ENCODE data around the gene GPT2. TPM values are rescaled to one million over a fixed set of nuclear protein-coding genes. Genes with fewer than 3 reads are reported as not detected.

Gene GPT2
- total RNA-seq, 2 donors from 2014 or later: 49.8 to 64.6 TPM

- peak overlapping the region in 1 of 2 donors; percentile 36 for H3K27ac ChIP-seq
- H3K27me3 ChIP-seq (replicated peaks; ENCODE audit: insufficient read depth): no peaks in the 10 kb centered on the region
- H3K4me1 ChIP-seq (replicated peaks): peaks cover 5% of the 10 kb centered on the region
- no peaks in the 10 kb centered on the region for H3K36me3 ChIP-seq
- DNase-seq (ENCODE audit: low spot score): no peak
- no peak overlapping the region for H3K4me3 ChIP-seq
- H3K9me3 ChIP-seq: no peaks in the 10 kb centered on the region
- TF ChIP-seq POLR2AphosphoS5 (IDR thresholded peaks at IDR 0.05): no peak
- TF ChIP-seq CTCF (IDR thresholded peaks at IDR 0.05): no peak
- no peak for TF ChIP-seq POLR2A (IDR thresholded peaks at IDR 0.05)
- 76% methylated on average over 12 of the region's 12 CpGs for WGBS
- intact Hi-C loops (cut with DNase I): no loop called here
Observed at GRCh38 chr16:46906360-46907060, 22.3 kb downstream of the GPT2 start.

- TF ChIP-seq POLR2A (IDR thresholded peaks at IDR 0.05): no peak
- no peak for TF ChIP-seq CTCF (IDR thresholded peaks at IDR 0.05)
- no peak for TF ChIP-seq POLR2AphosphoS5 (IDR thresholded peaks at IDR 0.05)
- Histone ChIP-seq H3K36me3 (no peaks in the 10 kb centered on the region), H3K4me1 (replicated peaks) (peaks cover 5% of the 10 kb centered on the region), H3K9me3 (no peaks in the 10 kb centered on the region), H3K4me3 (no peak overlapping the region), H3K27me3 (replicated peaks; ENCODE audit: insufficient read depth) (no peaks in the 10 kb centered on the region), H3K27ac (peak overlapping the region in 1 of 2 donors; percentile 71)
- no peak for DNase-seq (ENCODE audit: low spot score)
- 83% methylated on average over 12 of the region's 12 CpGs for WGBS
- intact Hi-C loops (cut with DNase I): no loop called here
Observed at GRCh38 chr16:46907061-46907774, 23.1 kb downstream of the GPT2 start.

- peak; percentile 40 for DNase-seq (ENCODE audit: low spot score)
- no peaks in the 10 kb centered on the region for H3K9me3 ChIP-seq
- 47% methylated on average over 6 of the region's 6 CpGs for WGBS
- no peaks in the 10 kb centered on the region for H3K36me3 ChIP-seq
- peaks cover 5% of the 10 kb centered on the region for H3K4me1 ChIP-seq (replicated peaks)
- H3K27me3 ChIP-seq (replicated peaks; ENCODE audit: insufficient read depth): no peaks in the 10 kb centered on the region
- intact Hi-C loops (cut with DNase I): loop anchor here (2.0 kb wide), 1 partner anchor 54 kb away; no protein-coding TSS in a partner anchor
- H3K4me3 ChIP-seq: no peak overlapping the region
- H3K27ac ChIP-seq: peak overlapping the region; percentile 39 to 71
- TF ChIP-seq CTCF (IDR thresholded peaks at IDR 0.05) (peak; percentile 63 to 95 (median 74)), POLR2A (IDR thresholded peaks at IDR 0.05) (no peak), POLR2AphosphoS5 (IDR thresholded peaks at IDR 0.05) (peak; percentile 30)
Observed at GRCh38 chr16:46908540-46909372, 24.6 kb downstream of the GPT2 start.

GRCh38 chr16:46911038-46911437, 26.9 kb downstream of the GPT2 start:
- peaks cover 5% of the 10 kb centered on the region for H3K4me1 ChIP-seq (replicated peaks)
- 39% methylated on average over 3 of the region's 3 CpGs for WGBS
- H3K4me3 ChIP-seq: no peak overlapping the region
- H3K36me3 ChIP-seq: no peaks in the 10 kb centered on the region
- TF ChIP-seq POLR2A (IDR thresholded peaks at IDR 0.05) (no peak), CTCF (IDR thresholded peaks at IDR 0.05) (no peak), POLR2AphosphoS5 (IDR thresholded peaks at IDR 0.05) (no peak)
- no peaks in the 10 kb centered on the region for H3K27me3 ChIP-seq (replicated peaks; ENCODE audit: insufficient read depth)
- no peak for DNase-seq (ENCODE audit: low spot score)
- no peaks in the 10 kb centered on the region for H3K9me3 ChIP-seq
- peak overlapping the region; percentile 41 to 71 for H3K27ac ChIP-seq
- intact Hi-C loops (cut with DNase I): no loop called here
